ENCODE data around the gene CPM. TPM values are rescaled to one million over a fixed set of nuclear protein-coding genes. Genes with fewer than 3 reads are reported as not detected.

The CPM gene
- total and polyA plus RNA-seq, 10 of the 15 experiments (the other 5 are each of a cell fraction or from before 2014, with no cell fraction given), result 0.06 to 1.7 (median 0.41) TPM

GRCh38 chr12:68918960-68919359 lies 14.0 kb downstream of the CPM start:
- CTCF ChIA-PET, result no interaction called here
- Histone ChIP-seq H3K79me2 (ENCODE audit: control insufficient read depth, insufficient read depth, low read length) (no peaks in the 10 kb centered on the region), H3K36me3 (ENCODE audit: control insufficient read depth in 2 of 2, insufficient read depth in 2 of 2, low read length in 1 of 2) (no peaks in the 10 kb centered on the region), H3K4me1 (ENCODE audit: control insufficient read depth, insufficient read depth, low read length) (no peaks in the 10 kb centered on the region), H4K20me1 (ENCODE audit: control insufficient read depth, insufficient read depth) (no peaks in the 10 kb centered on the region), H2AFZ (ENCODE audit: control insufficient read depth, low read depth, low read length) (no peak overlapping the region), H3K27ac (ENCODE audit: control insufficient read depth, insufficient read depth) (no peak overlapping the region), H3K9ac (ENCODE audit: control insufficient read depth, insufficient read depth, low read length) (no peak overlapping the region), H3K4me2 (ENCODE audit: control insufficient read depth, insufficient read depth) (no peak overlapping the region), H3K4me3 (no peak overlapping the region), H3K9me3 (replicated peaks; ENCODE audit: control insufficient read depth, insufficient read depth, low read length) (no peaks in the 10 kb centered on the region), H3K27me3 (replicated peaks in 1 of 2; ENCODE audit: control insufficient read depth in 2 of 2, insufficient read depth in 2 of 2, low read length in 1 of 2) (no peaks in the 10 kb centered on the region)
- in situ Hi-C loops (cut with MboI) (no loop called here), intact Hi-C loops (cut with micrococcal nuclease; ENCODE audit: unreplicated experiment) (no loop called here)
- ATAC-seq (no peak), FAIRE-seq (no peak), DNase-seq (ENCODE audit: low read depth, low spot score) (no peak)
- no peak for TF ChIP-seq BHLHE40 (IDR thresholded peaks at IDR 0.05; ENCODE audit: borderline replicate concordance in 1 of 2, low read depth in 2 of 2, low read length in 1 of 2)
- no peak for TF ChIP-seq NR2C2 (IDR thresholded peaks at IDR 0.05; ENCODE audit: borderline replicate concordance, control insufficient read depth, insufficient read length, low read depth)
- no peak for TF ChIP-seq ZNF384 (IDR thresholded peaks at IDR 0.05; ENCODE audit: borderline replicate concordance, low read depth, low read length)
- no peak for TF ChIP-seq ELK1 (IDR thresholded peaks at IDR 0.05; ENCODE audit: low read depth, low read length)
- no peak for TF ChIP-seq ATF3 (IDR thresholded peaks at IDR 0.05; ENCODE audit: borderline replicate concordance, extremely low read depth, low read depth, low read length)
- no peak for TF ChIP-seq POLR2AphosphoS5 (IDR thresholded peaks at IDR 0.05; ENCODE audit: low read length)
- no peak for TF ChIP-seq ZNF24 (IDR thresholded peaks at IDR 0.05)
- TF ChIP-seq ZBTB11 (CRISPR knock-in tag; IDR thresholded peaks at IDR 0.05), result no peak
- no peak for TF ChIP-seq HDAC2 (IDR thresholded peaks at IDR 0.05)
- TF ChIP-seq SIX5 (IDR thresholded peaks at IDR 0.05; ENCODE audit: low read depth, low read length, severe bottlenecking), result no peak
- no peak for TF ChIP-seq ESRRA (IDR thresholded peaks at IDR 0.05; ENCODE audit: low read length)
- no peak for TF ChIP-seq CHD1 (IDR thresholded peaks at IDR 0.05; ENCODE audit: low read depth, low read length)
- TF ChIP-seq MYC (IDR thresholded peaks at IDR 0.05; ENCODE audit: insufficient read depth, insufficient read length, insufficient replicate concordance, low read length, severe bottlenecking), result no peak
- no peak for TF ChIP-seq NBN (IDR thresholded peaks at IDR 0.05)
- no peak for TF ChIP-seq RBBP5 (conservative IDR thresholded peaks at IDR 0.05)
- BruUV-seq (replicated peaks), result no TSS peak
- RAD21 ChIA-PET (ENCODE audit: unreplicated experiment), result no interaction called here
- POLR2A ChIA-PET, result no interaction called here
- 0% methylated on average over 1 of the region's 1 CpG for WGBS (ENCODE audit: insufficient coverage, insufficient replicate concordance, low lambda C conversion rate, missing lambda C conversion rate)
- SMC1A ChIA-PET (ENCODE audit: uncharacterized antibody, unreplicated experiment), result interaction anchor here (1.1 kb wide), 1 partner anchor 15 kb away, joined by 3 read pairs; no protein-coding TSS in a partner anchor

Measured in GM12878 (cell line).